Prostate gland (tissue), 2 donors: ENCODE results near the gene RNU1-3. TPM values are rescaled to one million over a fixed set of nuclear protein-coding genes. Genes with fewer than 3 reads are reported as not detected.
"Not testable (repeated sequence)": the region's sequence is repeated elsewhere in the genome, so short reads cannot be mapped to it uniquely, and the experiment has no call there.

Experiments used
- DNase-seq: peaks from one replicate; pipeline ENCODE4 v3.0.0-alpha.2; 2019; ENCODE audit warnings: low spot score
- H3K27ac ChIP-seq, 2 donors: fragments of 200-600 bp; sonication (generic); 2 replicates each; pipeline ENCODE4 v1.5.1; 2017 to 2019
- H3K27me3 ChIP-seq: fragments of 200-600 bp; sonication (generic); replicated peaks from 2 replicates; pipeline ENCODE4 v1.5.1; 2019; ENCODE audit not compliant: insufficient read depth
- H3K36me3 ChIP-seq, 2 donors: fragments of 200-600 bp; sonication (generic); 1 replicate in 1 of 2; 2 replicates in 1 of 2; pipeline versions ENCODE4 v1.5.1 to v1.8.1; 2017 to 2019
- H3K4me1 ChIP-seq: fragments of 200-600 bp; sonication (generic); replicated peaks from 2 replicates; pipeline ENCODE4 v1.5.1; 2019
- H3K4me3 ChIP-seq, 2 donors: fragments of 200-600 bp; sonication (generic); 2 replicates each; pipeline ENCODE4 v1.5.1; 2017 to 2019
- H3K9me3 ChIP-seq: fragments of 200-600 bp; sonication (generic); 2 replicates; pipeline ENCODE4 v1.5.1; 2017
- POLR2A ChIP-seq: fragments of 450-650 bp; IDR thresholded peaks from one replicate; pipeline ENCODE4 v1.6.1; 2016; ENCODE audit warnings: antibody characterized with exemption, mild to moderate bottlenecking
- POLR2AphosphoS5 ChIP-seq: sonication (generic); formaldehyde crosslinking; IDR thresholded peaks from one replicate; pipeline ENCODE4 v1.6.1; 2017; ENCODE audit warnings: antibody characterized with exemption
- WGBS: methylation state at CpG from one replicate; pipeline ENCODE4 v1.1.5; 2018; 5-methylcytosine and 5-hydroxymethylcytosine counted together
- intact Hi-C: fragments of 100-400 bp; cut with DNase I; formaldehyde crosslinking; loops from one replicate; pipeline ENCODE4 v1.14.2; 2022
- total RNA-seq, 2 donors: library from RNA; depleted of rRNA; stranded (reverse); fragments of >200 nt; gene quantifications; one replicate each; pipeline ENCODE4 v1.1.0, GENCODE V29; 2016
- TF ChIP-seq, protein P1 (sequence below), 4 experiments: fragments of 200-600 bp in 2 of 4; fragments of 450-650 bp in 2 of 4; sonication (generic) in 2 of 4; IDR thresholded peaks; 1 replicate in 3 of 4; 2 replicates in 1 of 4; pipeline ENCODE4 v1.5.1; 2016 to 2019; ENCODE audit warnings: antibody characterized with exemption in 4 of 4, mild to moderate bottlenecking in 2 of 4, moderate library complexity in 2 of 4

RNU1-3 gene
- total RNA-seq, 2 donors from 2014 or later: under 0.01 TPM

DNA sequence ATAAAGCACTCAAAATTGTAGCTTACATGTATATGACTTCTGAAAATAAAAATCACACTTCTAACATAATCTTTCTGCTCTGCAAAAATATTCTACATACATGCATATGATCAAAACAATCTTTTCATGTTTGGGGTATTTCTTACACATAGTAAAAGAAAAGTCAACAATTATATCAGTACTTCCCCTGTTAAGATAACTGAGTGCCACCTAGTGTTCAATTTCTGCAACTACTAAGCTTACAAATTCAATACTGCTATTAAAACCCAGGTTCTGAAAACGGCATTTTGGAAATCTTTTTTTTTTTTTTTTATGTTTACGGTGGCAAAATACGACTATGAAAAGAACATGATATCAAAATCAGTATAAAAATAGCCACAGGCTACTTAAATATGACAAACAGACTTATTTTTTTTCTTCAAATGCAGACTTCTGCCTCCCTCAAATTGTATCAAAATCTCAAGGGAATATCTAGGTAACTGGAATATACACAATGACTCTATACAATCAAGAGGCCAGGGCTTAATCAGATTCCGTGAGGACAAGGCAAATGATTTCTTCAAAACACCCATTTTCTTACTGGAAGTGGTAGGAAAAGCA lies 18.1 kb upstream of the RNU1-3 start:
- H3K4me3 ChIP-seq, H3K27me3 ChIP-seq, H3K36me3 ChIP-seq, H3K27ac ChIP-seq, DNase-seq, intact Hi-C loops, H3K9me3 ChIP-seq, H3K4me1 ChIP-seq: not testable (repeated sequence)
- TF ChIP-seq, protein P1, sequence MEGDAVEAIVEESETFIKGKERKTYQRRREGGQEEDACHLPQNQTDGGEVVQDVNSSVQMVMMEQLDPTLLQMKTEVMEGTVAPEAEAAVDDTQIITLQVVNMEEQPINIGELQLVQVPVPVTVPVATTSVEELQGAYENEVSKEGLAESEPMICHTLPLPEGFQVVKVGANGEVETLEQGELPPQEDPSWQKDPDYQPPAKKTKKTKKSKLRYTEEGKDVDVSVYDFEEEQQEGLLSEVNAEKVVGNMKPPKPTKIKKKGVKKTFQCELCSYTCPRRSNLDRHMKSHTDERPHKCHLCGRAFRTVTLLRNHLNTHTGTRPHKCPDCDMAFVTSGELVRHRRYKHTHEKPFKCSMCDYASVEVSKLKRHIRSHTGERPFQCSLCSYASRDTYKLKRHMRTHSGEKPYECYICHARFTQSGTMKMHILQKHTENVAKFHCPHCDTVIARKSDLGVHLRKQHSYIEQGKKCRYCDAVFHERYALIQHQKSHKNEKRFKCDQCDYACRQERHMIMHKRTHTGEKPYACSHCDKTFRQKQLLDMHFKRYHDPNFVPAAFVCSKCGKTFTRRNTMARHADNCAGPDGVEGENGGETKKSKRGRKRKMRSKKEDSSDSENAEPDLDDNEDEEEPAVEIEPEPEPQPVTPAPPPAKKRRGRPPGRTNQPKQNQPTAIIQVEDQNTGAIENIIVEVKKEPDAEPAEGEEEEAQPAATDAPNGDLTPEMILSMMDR (IDR thresholded peaks at IDR 0.05): peak in 2 of 4 experiments; percentile 4 to 28
- WGBS: 2% methylated on average over 4 of the region's 4 CpGs

DNA sequence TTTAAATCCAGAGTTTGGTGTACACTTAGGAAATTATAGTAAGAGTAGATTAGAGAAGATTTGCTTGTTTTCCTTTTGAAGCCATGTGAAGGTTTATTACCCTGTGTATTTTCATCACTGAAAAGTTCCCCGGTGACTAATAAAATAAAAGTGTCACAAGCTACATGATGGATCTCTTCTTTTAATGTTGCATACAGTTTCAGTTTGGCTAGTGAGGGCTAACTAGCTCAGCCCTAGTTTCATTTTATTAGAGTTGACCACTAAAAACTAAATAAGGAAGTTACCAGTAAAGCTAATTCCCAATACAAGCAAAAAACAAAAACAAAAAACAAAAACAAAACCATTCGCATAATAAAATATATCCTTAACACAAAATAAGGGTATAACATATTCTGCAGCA lies 17.4 kb upstream of the RNU1-3 start:
- H3K9me3 ChIP-seq, H3K27me3 ChIP-seq, H3K27ac ChIP-seq, H3K4me1 ChIP-seq, intact Hi-C loops, H3K4me3 ChIP-seq, H3K36me3 ChIP-seq, DNase-seq: not testable (repeated sequence)
- WGBS: 0% methylated on average over 2 of the region's 2 CpGs

DNA sequence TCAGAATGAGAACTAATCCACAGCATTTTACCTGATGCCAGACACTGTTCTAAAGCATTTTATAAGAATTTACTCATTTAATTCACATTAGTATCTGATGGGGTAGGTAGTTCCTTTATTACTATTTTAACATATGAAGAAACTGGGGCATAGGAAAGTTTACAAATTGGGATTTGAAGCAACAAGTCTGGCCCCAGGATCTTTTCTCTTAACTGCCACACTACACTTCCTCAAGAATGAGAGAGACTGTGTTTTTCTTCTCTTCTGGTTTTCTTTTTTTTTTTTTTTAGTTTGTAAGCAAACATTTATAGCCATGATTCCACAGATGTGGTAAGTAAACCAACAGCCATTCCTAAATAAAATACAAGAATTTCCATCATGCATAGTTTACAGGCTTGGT lies 16.1 kb upstream of the RNU1-3 start:
- intact Hi-C loops, H3K36me3 ChIP-seq, H3K4me1 ChIP-seq, H3K4me3 ChIP-seq, H3K9me3 ChIP-seq, H3K27ac ChIP-seq, H3K27me3 ChIP-seq, DNase-seq: not testable (repeated sequence)

DNA sequence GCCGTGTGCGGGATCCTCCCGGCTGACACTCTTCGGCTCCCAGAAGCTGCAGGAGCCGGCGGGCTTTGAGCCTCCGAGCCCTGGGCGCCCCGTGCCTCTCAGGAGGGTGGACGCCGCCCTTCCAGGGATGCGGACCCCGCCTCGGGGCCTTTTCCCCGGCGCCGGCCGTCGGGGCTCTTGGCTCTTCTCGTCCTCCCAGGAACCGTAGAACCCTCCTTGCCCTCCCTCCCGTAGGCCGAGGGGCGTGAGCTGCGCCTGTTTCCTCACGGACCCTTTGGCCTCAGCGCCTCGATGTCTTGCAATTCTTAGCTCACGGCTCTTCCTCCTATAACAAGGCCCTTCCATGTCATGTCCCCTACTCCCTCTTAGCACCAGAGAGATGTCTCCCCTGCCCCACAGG lies 13.6 kb upstream of the RNU1-3 start:
- H3K9me3 ChIP-seq, H3K27ac ChIP-seq, intact Hi-C loops, H3K4me3 ChIP-seq, H3K27me3 ChIP-seq, DNase-seq, H3K4me1 ChIP-seq, H3K36me3 ChIP-seq: not testable (repeated sequence)
- 60% methylated on average over 17 of the region's 29 CpGs for WGBS

DNA sequence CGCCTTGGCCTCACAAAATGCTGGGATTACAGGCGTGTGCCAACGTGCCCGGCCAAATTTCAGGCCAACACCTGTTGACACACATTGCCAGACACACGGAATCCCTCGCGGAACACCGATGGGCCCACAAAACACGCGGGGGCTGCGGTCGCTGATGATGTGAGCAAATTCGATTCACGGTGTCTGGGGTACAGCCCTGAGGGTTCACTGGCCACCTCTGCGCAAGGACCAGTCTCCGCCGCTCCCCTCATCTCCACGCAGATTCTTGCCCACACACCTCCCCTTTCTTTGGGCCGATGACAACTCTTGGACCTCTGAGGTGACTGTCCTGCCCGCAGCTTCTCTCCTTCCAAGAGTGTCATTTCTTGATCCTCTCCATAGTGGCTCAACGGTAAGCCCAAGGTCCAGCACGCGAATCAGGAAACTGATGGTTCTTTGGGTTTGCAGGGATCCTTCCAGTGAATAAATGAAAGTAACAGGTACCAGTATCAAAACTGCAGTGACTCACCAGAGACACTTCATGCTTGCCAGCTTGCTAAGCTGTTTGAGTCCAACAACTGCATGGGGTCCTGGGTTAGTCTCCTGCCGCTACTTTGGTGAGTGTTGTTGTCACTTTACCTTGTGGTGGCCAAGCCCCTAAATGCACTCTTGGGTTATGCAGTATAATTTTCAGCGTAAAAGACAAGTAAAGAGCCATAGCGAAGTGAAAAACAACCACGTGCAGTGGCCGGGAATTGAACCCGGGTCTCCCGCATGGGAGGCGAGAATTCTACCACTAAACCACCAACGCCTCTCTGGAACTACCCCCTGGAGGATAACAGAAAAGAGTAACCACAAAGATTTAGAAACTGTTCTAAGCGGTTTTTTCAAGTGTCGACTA lies 11.0 kb upstream of the RNU1-3 start:
- Histone ChIP-seq H3K27ac (no peak overlapping the region), H3K9me3 (no peaks in the 10 kb centered on the region), H3K36me3 (no peaks in the 10 kb centered on the region), H3K27me3 (no peaks in the 10 kb centered on the region), H3K4me3 (no peak overlapping the region), H3K4me1 (no peaks in the 10 kb centered on the region)
- intact Hi-C loops: no loop called here
- 69% methylated on average over 34 of the region's 34 CpGs for WGBS
- no peak for TF ChIP-seq POLR2A
- no peak for TF ChIP-seq POLR2AphosphoS5
- TF ChIP-seq, protein P1 (IDR thresholded peaks at IDR 0.05): no peak
- no peak for DNase-seq

DNA sequence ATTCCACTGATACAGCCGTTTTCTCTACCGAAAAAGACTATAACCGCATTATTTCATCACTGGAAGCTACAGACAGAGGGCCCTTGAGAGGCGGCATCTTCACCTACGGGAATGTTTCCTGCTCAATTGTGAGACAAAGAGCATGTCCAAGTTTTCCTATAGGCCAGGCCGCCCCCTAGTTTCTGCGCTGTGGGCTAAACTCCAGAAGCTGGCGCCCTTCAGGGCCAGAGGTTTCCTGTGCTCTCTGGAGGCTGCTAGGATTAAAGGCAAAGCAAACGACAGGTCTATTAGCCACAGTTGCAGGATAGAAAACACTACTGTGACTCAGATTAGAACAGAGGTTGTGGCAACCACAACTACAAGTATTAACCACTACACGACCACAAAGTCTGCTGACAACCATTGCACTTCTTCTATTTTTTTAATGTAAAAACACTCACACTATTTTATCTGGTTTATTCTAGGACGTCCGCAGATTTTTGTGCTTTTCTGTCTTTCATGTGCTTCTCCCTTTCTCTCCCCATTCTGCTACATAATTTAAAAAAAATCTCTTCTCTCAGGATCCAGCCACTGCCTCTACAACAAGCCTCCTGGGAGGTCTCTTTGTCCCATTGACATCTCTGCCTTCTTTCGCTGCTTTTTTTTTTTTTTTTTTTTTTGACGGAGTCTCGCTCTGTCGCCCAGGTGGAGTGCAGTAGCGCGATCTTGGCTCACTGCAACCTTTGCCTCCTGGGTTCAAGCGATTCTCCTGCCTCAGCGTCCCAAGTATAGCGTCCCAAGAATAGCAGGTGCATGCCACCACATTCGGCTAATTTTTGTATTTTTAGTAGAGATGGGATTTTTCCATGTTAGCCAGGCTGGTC lies 10.1 kb upstream of the RNU1-3 start:
- H3K4me1 ChIP-seq, DNase-seq, H3K4me3 ChIP-seq, H3K27ac ChIP-seq, H3K36me3 ChIP-seq, H3K27me3 ChIP-seq, H3K9me3 ChIP-seq, intact Hi-C loops: not testable (repeated sequence)
- WGBS: 70% methylated on average over 22 of the region's 22 CpGs

DNA sequence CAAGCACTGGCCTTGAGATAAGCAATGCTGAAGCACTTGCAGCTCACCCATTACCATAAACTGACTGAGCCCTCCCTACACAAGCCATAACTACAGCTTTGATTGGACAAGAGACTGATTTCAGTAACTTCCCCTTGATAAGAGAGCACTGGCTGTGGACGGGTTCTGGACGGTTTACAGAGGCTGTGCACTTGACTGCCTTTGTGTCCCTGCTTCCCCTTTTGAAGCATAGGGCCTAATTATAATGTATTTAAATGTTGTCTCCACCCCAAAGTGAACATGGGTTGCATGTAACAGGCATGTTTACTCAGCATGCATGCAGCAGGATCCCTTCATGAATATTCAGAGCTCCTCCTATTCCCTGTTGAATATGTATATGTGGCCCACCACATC lies 8.4 kb upstream of the RNU1-3 start:
- H3K4me3 ChIP-seq, H3K27ac ChIP-seq, H3K4me1 ChIP-seq, H3K27me3 ChIP-seq, H3K36me3 ChIP-seq, intact Hi-C loops, H3K9me3 ChIP-seq, DNase-seq: not testable (repeated sequence)
- WGBS: no CpG with 5 or more reads among the region's 2 CpGs

DNA sequence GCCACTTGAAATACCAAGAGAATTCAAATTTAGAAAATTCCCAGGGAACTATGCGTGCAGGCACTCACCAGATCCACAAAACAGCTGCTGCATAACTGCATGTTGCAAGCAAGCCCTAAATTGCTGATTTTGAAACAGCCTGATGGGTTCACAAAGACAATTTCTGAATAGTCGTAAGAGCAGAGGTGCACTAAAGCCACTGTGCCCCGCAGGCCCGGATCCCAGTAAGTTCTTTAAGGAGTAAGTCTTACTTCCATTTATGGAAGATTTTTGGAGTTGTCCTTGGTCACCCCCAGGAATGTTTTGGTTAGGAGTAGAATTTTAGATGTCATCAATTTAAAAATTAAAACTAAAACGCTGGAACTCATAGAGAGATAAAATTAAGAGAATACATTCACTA lies 7.2 kb upstream of the RNU1-3 start:
- H3K9me3 ChIP-seq, H3K4me1 ChIP-seq, H3K4me3 ChIP-seq, DNase-seq, intact Hi-C loops, H3K36me3 ChIP-seq, H3K27me3 ChIP-seq, H3K27ac ChIP-seq: not testable (repeated sequence)
- 57% methylated on average over 5 of the region's 5 CpGs for WGBS

DNA sequence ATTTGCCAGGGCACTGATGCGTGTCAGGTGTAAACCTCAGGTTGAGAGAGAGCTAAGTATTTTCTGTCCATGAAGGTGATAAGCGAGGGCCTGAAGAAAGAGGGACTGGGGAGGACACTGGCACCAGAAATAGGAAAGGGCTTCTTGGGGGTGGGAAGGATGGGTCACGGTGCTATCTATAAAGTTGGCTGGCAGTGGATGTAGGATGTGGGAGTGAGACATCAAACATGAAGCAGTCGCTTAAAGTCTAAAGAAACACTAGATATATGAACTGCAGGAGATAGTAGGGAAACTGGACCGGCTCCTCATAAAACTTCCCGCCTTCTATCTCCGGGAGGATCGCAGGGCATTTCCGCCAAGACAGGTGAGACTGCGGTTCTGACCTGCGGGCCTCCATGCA lies 912 bp downstream of the RNU1-3 start:
- DNase-seq, H3K9me3 ChIP-seq, H3K4me1 ChIP-seq, intact Hi-C loops, H3K27me3 ChIP-seq, H3K4me3 ChIP-seq, H3K36me3 ChIP-seq, H3K27ac ChIP-seq: not testable (repeated sequence)
- WGBS: no CpG with 5 or more reads among the region's 11 CpGs

DNA sequence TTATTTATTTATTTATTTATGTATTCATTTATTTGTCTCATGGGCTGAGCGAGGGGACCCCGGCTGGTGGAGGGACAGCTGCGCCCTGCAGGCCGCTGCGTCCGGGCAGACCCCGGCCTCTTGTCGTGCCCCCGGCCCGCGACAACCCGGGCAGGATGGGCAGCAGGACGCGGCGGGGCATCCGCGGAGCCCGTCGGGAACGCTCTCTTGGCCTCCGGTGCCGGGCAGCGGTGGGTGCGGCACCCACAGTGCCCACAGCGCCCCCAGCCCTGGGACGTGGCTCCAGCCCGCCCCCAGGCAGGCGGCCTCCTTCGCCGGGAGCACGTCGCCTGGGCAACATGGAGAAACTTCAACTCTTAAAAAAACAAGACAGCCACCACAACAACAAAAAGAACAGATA lies 8.5 kb downstream of the RNU1-3 start:
- DNase-seq, H3K27ac ChIP-seq, intact Hi-C loops, H3K4me1 ChIP-seq, H3K4me3 ChIP-seq, H3K9me3 ChIP-seq, H3K36me3 ChIP-seq, H3K27me3 ChIP-seq: not testable (repeated sequence)
- WGBS: 88% methylated on average over 15 of the region's 32 CpGs
